NCI-H2081 treated with DMSO at 0.1 percent for 48 hours (cell line): ENCODE results near the gene CFD.
"Not testable (repeated sequence)": the region's sequence is repeated elsewhere in the genome, so short reads cannot be mapped to it uniquely, and the experiment has no call there.

ENCODE experiments used
- DNase-seq: peaks from one replicate; lab custom pipeline; 2025; lab: John Stamatoyannopoulos, UW

Gene CFD

GRCh38 chr19:825897-826644 lies 33.4 kb upstream of the CFD start:
- DNase-seq = no peak

GRCh38 chr19:827314-827709 lies 32.2 kb upstream of the CFD start:
- DNase-seq = no peak

GRCh38 chr19:827710-828321 lies 31.6 kb upstream of the CFD start, which contains the start of gene AZU1:
Gene AZU1 (plus strand): TSS chr19:827837. CDS start chr19:827847, 10 bp downstream.
- no peak for DNase-seq

- DNase-seq = no peak
These were observed 30.2 kb upstream of the CFD start for GRCh38 chr19:829129-829758.

GRCh38 chr19:831407-832369 lies 27.8 kb upstream of the CFD start:
- DNase-seq = no peak

GRCh38 chr19:834216-834615 lies 25.2 kb upstream of the CFD start:
- no peak for DNase-seq

- DNase-seq = no peak
These were observed 24.2 kb upstream of the CFD start for GRCh38 chr19:835210-835810.

GRCh38 chr19:840519-841206 lies 18.8 kb upstream of the CFD start, which contains the start of gene PRTN3:
Gene PRTN3 (plus strand): TSS chr19:840999. CDS start chr19:841009, 10 bp downstream.
- no peak for DNase-seq

GRCh38 chr19:842802-843179 lies 16.7 kb upstream of the CFD start:
- DNase-seq = not testable (repeated sequence)

- no peak for DNase-seq
These were observed 16.2 kb upstream of the CFD start for GRCh38 chr19:843180-843835.

- DNase-seq = no peak
These were observed 15.5 kb upstream of the CFD start for GRCh38 chr19:843836-844545.

GRCh38 chr19:844546-844971 lies 14.9 kb upstream of the CFD start:
- no peak for DNase-seq

- no peak for DNase-seq
These were observed 13.6 kb upstream of the CFD start for GRCh38 chr19:845707-846521.

- no peak for DNase-seq
These were observed 11.0 kb upstream of the CFD start for GRCh38 chr19:848386-848921.

GRCh38 chr19:849195-849594 lies 10.3 kb upstream of the CFD start:
- DNase-seq = not testable (repeated sequence)

GRCh38 chr19:850221-850978 lies 9.1 kb upstream of the CFD start:
- no peak for DNase-seq

GRCh38 chr19:850979-851335 lies 8.5 kb upstream of the CFD start:
- DNase-seq = no peak
